Measurements from ENCODE around the gene SEC22A.
"Not testable (repeated sequence)": the region's sequence is repeated elsewhere in the genome, so short reads cannot be mapped to it uniquely, and the experiment has no call there.

GRCh38 chr3:123221369-123221768, 19.6 kb downstream of the SEC22A start:
- not testable (repeated sequence) for TF ChIP-seq CTCF (IDR thresholded peaks at IDR 0.05 in 2 of 3, conservative IDR thresholded peaks at IDR 0.05 in 1 of 3; ENCODE audit: control insufficient read depth in 2 of 3, extremely low read depth in 1 of 3, insufficient read depth in 1 of 3, low read depth in 3 of 3, low read length in 3 of 3); BCL11A (IDR thresholded peaks at IDR 0.05; ENCODE audit: low read depth, low read length); POLR2A (IDR thresholded peaks at IDR 0.05; ENCODE audit: low read depth, low read length); POLR2AphosphoS5 (IDR thresholded peaks at IDR 0.05; ENCODE audit: low read length); FOXM1 (IDR thresholded peaks at IDR 0.05; ENCODE audit: low read depth, low read length); JUNB (IDR thresholded peaks at IDR 0.05); CBFB (IDR thresholded peaks at IDR 0.05; ENCODE audit: low read depth); FOS (IDR thresholded peaks at IDR 0.05; ENCODE audit: borderline replicate concordance, extremely low read depth, insufficient read length); SRF (IDR thresholded peaks at IDR 0.05; ENCODE audit: low read depth in 2 of 2, low read length in 2 of 2); ZNF384 (IDR thresholded peaks at IDR 0.05; ENCODE audit: borderline replicate concordance, low read depth, low read length)

Measured in GM12878 (cell line).